Measurements from ENCODE around the gene SDS.

- TF ChIP-seq CTCF (IDR thresholded peaks at IDR 0.05; ENCODE audit: low read depth, low read length) = no peak
- no peak for TF ChIP-seq MYC (IDR thresholded peaks at IDR 0.05; ENCODE audit: low read depth, low read length)
Measured at GRCh38 chr12:113453330-113453729, 49.6 kb upstream of the SDS start.

Data from NB4 (cell line).